HPDE6-E6E7 (cell line): Measurements from ENCODE around the gene RPS6KA2.
"Not testable (repeated sequence)": the region's sequence is repeated elsewhere in the genome, so short reads cannot be mapped to it uniquely, and the experiment has no call there.

Experiments used
- DNase-seq: peaks from one replicate; pipeline ENCODE4 v3.0.0; 2011; ENCODE audit warnings: missing footprints; ENCODE audit errors: extremely low spot score

Gene RPS6KA2

GRCh38 chr6:166635013-166635970 lies 8.2 kb upstream of the RPS6KA2 start:
- DNase-seq, result no peak

GRCh38 chr6:166634581-166634980 lies 7.5 kb upstream of the RPS6KA2 start:
- not testable (repeated sequence) for DNase-seq

- DNase-seq, result no peak
These were observed 6.9 kb upstream of the RPS6KA2 start for GRCh38 chr6:166633732-166634535.

- no peak for DNase-seq
These were observed 5.7 kb upstream of the RPS6KA2 start for GRCh38 chr6:166632731-166633130.

- DNase-seq, result no peak
These were observed 3.4 kb upstream of the RPS6KA2 start for GRCh38 chr6:166630462-166630861.

- no peak for DNase-seq
These were observed 2.6 kb upstream of the RPS6KA2 start for GRCh38 chr6:166629628-166630027.

- DNase-seq, result no peak
These were observed 1.1 kb upstream of the RPS6KA2 start for GRCh38 chr6:166627875-166628801.

- DNase-seq, result no peak
These were observed 646 bp downstream of the RPS6KA2 start for GRCh38 chr6:166626177-166627032.

- no peak for DNase-seq
These were observed 1.7 kb downstream of the RPS6KA2 start for GRCh38 chr6:166625356-166625755.

GRCh38 chr6:166624275-166624674 lies 2.8 kb downstream of the RPS6KA2 start:
- no peak for DNase-seq

- no peak for DNase-seq
These were observed 3.7 kb downstream of the RPS6KA2 start for GRCh38 chr6:166623318-166623717.

- DNase-seq, result no peak
These were observed 5.9 kb downstream of the RPS6KA2 start for GRCh38 chr6:166621114-166621540.

- no peak for DNase-seq
These were observed 6.5 kb downstream of the RPS6KA2 start for GRCh38 chr6:166620478-166621113.

- DNase-seq, result peak; percentile 50
These were observed 7.1 kb downstream of the RPS6KA2 start for GRCh38 chr6:166619912-166620311.

- no peak for DNase-seq
These were observed 7.9 kb downstream of the RPS6KA2 start for GRCh38 chr6:166618866-166619761.

GRCh38 chr6:166618251-166618650 lies 8.8 kb downstream of the RPS6KA2 start:
- no peak for DNase-seq

GRCh38 chr6:166617359-166617758 lies 9.7 kb downstream of the RPS6KA2 start:
- no peak for DNase-seq

GRCh38 chr6:166616261-166617238 lies 10.5 kb downstream of the RPS6KA2 start:
- no peak for DNase-seq
